ENCODE results near the gene SRI. TPM values are rescaled to one million over a fixed set of nuclear protein-coding genes. Genes with fewer than 3 reads are reported as not detected.

SRI gene
- total and polyA plus RNA-seq, 2 donors (not counting 1 experiment from before 2014, with no cell fraction given) = 46.5 to 49.9 TPM

GRCh38 chr7:88269586-88269985, 49.7 kb upstream of the SRI start:
- Histone ChIP-seq H2AFZ (ENCODE audit: insufficient read depth, low read depth, low read length, poor library complexity, severe bottlenecking) (no peak overlapping the region), H3K4me1 (ENCODE audit: control insufficient read depth in 2 of 2, insufficient read depth in 2 of 2, low read length in 2 of 2) (no peaks in the 10 kb centered on the region), H3K27me3 (replicated peaks in 1 of 4; ENCODE audit: control extremely low read depth in 1 of 4, control insufficient read depth in 3 of 4, insufficient read depth in 4 of 4, low read length in 3 of 4) (peaks cover 0 to 3% (median 0%) of the 10 kb centered on the region in 4 experiments), H3K27ac (ENCODE audit: low read length in 2 of 2) (no peak overlapping the region), H3K4me3 (ENCODE audit: control extremely low read depth in 1 of 5, extremely low read depth in 1 of 5, insufficient read depth in 1 of 5, low read depth in 2 of 5, low read length in 4 of 5) (no peak overlapping the region), H4K20me1 (ENCODE audit: control insufficient read depth, insufficient read depth, low read length, poor library complexity, severe bottlenecking) (no peaks in the 10 kb centered on the region), H3K4me2 (replicated peaks; ENCODE audit: low read depth, low read length, poor library complexity, severe bottlenecking) (no peak overlapping the region), H3K9ac (ENCODE audit: low read length) (no peak overlapping the region), H3K79me2 (ENCODE audit: control insufficient read depth, insufficient read depth, low read length) (no peaks in the 10 kb centered on the region), H3K9me3 (ENCODE audit: control extremely low read depth in 1 of 3, control insufficient read depth in 2 of 3, insufficient read depth in 1 of 3, low read length in 2 of 3) (no peaks in the 10 kb centered on the region), H3K36me3 (replicated peaks in 1 of 2; ENCODE audit: control extremely low read depth in 1 of 2, control insufficient read depth in 1 of 2, extremely low read depth in 1 of 2, insufficient read depth in 2 of 2, low read length in 1 of 2) (no peaks in the 10 kb centered on the region)
- TF ChIP-seq CTCF (IDR thresholded peaks at IDR 0.05) (no peak), EZH2 (IDR thresholded peaks at IDR 0.05; ENCODE audit: borderline replicate concordance, insufficient read depth, low read depth, low read length, poor library complexity, severe bottlenecking) (no peak)
- no peak for ATAC-seq (ENCODE audit: low read depth)
- no peak overlapping the region for H3K27ac Mint-ChIP-seq
- ChIA-PET POLR2A (no interaction called here), CTCF (no interaction called here)
- no peaks in the 10 kb centered on the region for H3K4me1 Mint-ChIP-seq
- no peaks in the 10 kb centered on the region for H3K9me3 Mint-ChIP-seq (ENCODE audit: insufficient read depth)
- 100% methylated on average over 1 of the region's 3 CpGs for WGBS (ENCODE audit: insufficient coverage)
- no peak for DNase-seq
- no peak overlapping the region for H3K4me3 Mint-ChIP-seq
- intact Hi-C loops (cut with micrococcal nuclease) = no loop called here
- H3K27me3 Mint-ChIP-seq = no peaks in the 10 kb centered on the region

- ATAC-seq (ENCODE audit: low read depth) = no peak
- no peak for DNase-seq
- H3K27ac Mint-ChIP-seq = no peak overlapping the region
Measured at GRCh38 chr7:88268858-88269257, 49.0 kb upstream of the SRI start.

More at GRCh38 chr7:88268858-88269257, 49.0 kb upstream of the SRI start:
- Histone ChIP-seq H3K4me2 (replicated peaks; ENCODE audit: low read depth, low read length, poor library complexity, severe bottlenecking) (no peak overlapping the region), H4K20me1 (ENCODE audit: control insufficient read depth, insufficient read depth, low read length, poor library complexity, severe bottlenecking) (no peaks in the 10 kb centered on the region), H3K4me3 (ENCODE audit: control extremely low read depth in 1 of 5, extremely low read depth in 1 of 5, insufficient read depth in 1 of 5, low read depth in 2 of 5, low read length in 4 of 5) (no peak overlapping the region), H3K79me2 (ENCODE audit: control insufficient read depth, insufficient read depth, low read length) (no peaks in the 10 kb centered on the region), H3K4me1 (ENCODE audit: control insufficient read depth in 2 of 2, insufficient read depth in 2 of 2, low read length in 2 of 2) (no peaks in the 10 kb centered on the region), H3K36me3 (replicated peaks in 1 of 2; ENCODE audit: control extremely low read depth in 1 of 2, control insufficient read depth in 1 of 2, extremely low read depth in 1 of 2, insufficient read depth in 2 of 2, low read length in 1 of 2) (no peaks in the 10 kb centered on the region), H3K9ac (ENCODE audit: low read length) (no peak overlapping the region), H3K27ac (ENCODE audit: low read length in 2 of 2) (no peak overlapping the region), H2AFZ (ENCODE audit: insufficient read depth, low read depth, low read length, poor library complexity, severe bottlenecking) (no peak overlapping the region), H3K9me3 (ENCODE audit: control extremely low read depth in 1 of 3, control insufficient read depth in 2 of 3, insufficient read depth in 1 of 3, low read length in 2 of 3) (no peaks in the 10 kb centered on the region), H3K27me3 (replicated peaks in 1 of 4; ENCODE audit: control extremely low read depth in 1 of 4, control insufficient read depth in 3 of 4, insufficient read depth in 4 of 4, low read length in 3 of 4) (peaks cover 0 to 3% (median 0%) of the 10 kb centered on the region in 4 experiments)
- ChIA-PET POLR2A (no interaction called here), CTCF (no interaction called here)
- WGBS (ENCODE audit: insufficient coverage) = 81% methylated on average over 2 of the region's 2 CpGs
- Mint-ChIP-seq H3K27me3 (peaks cover 1% of the 10 kb centered on the region), H3K4me1 (no peaks in the 10 kb centered on the region), H3K9me3 (ENCODE audit: insufficient read depth) (no peaks in the 10 kb centered on the region), H3K4me3 (no peak overlapping the region)
- intact Hi-C loops (cut with micrococcal nuclease) = no loop called here
- TF ChIP-seq CTCF (IDR thresholded peaks at IDR 0.05) (no peak), EZH2 (IDR thresholded peaks at IDR 0.05; ENCODE audit: borderline replicate concordance, insufficient read depth, low read depth, low read length, poor library complexity, severe bottlenecking) (no peak)
